Mammary epithelial cell (primary cell): Measurements from ENCODE around the gene KRTAP21-3.

Experiments
- EZH2 ChIP-seq: IDR thresholded peaks from 2 replicates; pipeline ENCODE4 v1.6.1; 2012; ENCODE audit warnings: low read length, inconsistent platforms, borderline replicate concordance
- TF ChIP-seq, protein P1 (sequence below), 2 donors: IDR thresholded peaks in 1 of 2; conservative IDR thresholded peaks in 1 of 2; 2 replicates each; pipeline ENCODE4 v1.5.1; 2011 to 2012; ENCODE audit warnings: inconsistent platforms in 2 of 2, low read length in 2 of 2, mild to moderate bottlenecking in 2 of 2, control low read depth in 1 of 2, low read depth in 1 of 2; ENCODE audit not compliant: insufficient read depth in 1 of 2; ENCODE audit errors: extremely low read depth in 1 of 2

DNA sequence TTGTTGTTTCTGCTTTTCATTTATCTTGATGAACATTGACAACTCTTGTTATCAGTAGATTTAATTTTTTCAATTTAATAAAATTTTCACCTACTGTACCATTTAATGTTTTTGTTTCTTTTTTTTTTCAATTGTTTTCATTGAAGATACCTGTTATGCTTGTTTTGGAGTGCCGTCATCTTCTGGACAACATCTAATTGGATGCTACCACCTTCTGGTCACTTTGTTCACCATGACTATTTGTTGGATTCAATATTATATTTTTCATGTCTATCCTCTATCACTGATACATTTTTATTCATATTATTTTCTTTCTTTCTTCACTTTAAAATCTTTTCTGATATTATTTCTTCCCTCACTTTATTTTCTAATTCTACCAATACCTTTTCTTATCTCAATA lies 14.4 kb upstream of the KRTAP21-3 start:
- TF ChIP-seq, protein P1, sequence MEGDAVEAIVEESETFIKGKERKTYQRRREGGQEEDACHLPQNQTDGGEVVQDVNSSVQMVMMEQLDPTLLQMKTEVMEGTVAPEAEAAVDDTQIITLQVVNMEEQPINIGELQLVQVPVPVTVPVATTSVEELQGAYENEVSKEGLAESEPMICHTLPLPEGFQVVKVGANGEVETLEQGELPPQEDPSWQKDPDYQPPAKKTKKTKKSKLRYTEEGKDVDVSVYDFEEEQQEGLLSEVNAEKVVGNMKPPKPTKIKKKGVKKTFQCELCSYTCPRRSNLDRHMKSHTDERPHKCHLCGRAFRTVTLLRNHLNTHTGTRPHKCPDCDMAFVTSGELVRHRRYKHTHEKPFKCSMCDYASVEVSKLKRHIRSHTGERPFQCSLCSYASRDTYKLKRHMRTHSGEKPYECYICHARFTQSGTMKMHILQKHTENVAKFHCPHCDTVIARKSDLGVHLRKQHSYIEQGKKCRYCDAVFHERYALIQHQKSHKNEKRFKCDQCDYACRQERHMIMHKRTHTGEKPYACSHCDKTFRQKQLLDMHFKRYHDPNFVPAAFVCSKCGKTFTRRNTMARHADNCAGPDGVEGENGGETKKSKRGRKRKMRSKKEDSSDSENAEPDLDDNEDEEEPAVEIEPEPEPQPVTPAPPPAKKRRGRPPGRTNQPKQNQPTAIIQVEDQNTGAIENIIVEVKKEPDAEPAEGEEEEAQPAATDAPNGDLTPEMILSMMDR (conservative IDR thresholded peaks at IDR 0.05 in 1 of 2, IDR thresholded peaks at IDR 0.05 in 1 of 2; ENCODE audit: extremely low read depth in 1 of 2, insufficient read depth in 1 of 2, low read depth in 1 of 2, low read length in 2 of 2) = peak; percentile 15 to 42
- no peak for TF ChIP-seq EZH2
